ENCODE data around the gene NUP214. TPM values are rescaled to one million over a fixed set of nuclear protein-coding genes. Genes with fewer than 3 reads are reported as not detected.
A peak's percentile ranks its signal among the peaks of the same experiment; 100 is the strongest.

Gene NUP214
- total RNA-seq, 1 donor from 2014 or later: 51.5 TPM

DNA sequence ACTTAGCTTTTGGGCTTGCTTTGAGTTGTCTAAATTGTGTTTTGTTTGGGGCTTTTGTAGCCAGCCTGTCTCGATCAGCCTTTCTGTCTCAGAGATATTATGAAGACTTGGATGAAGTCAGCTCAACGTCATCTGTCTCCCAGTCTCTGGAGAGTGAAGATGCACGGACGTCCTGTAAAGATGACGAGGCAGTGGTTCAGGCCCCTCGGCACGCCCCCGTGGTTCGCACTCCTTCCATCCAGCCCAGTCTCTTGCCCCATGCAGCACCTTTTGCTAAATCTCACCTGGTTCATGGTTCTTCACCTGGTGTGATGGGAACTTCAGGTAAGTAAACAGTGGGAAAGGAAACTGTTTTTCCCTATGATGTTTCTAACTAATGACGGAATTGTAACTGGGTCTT, 48.6 kb downstream of the NUP214 start:
- Mint-ChIP-seq H3K27ac (ENCODE audit: unreplicated experiment) (no peak overlapping the region), H3K4me1 (ENCODE audit: unreplicated experiment) (peaks cover 6% of the 10 kb centered on the region), H3K36me3 (ENCODE audit: unreplicated experiment) (peaks cover 50% of the 10 kb centered on the region), H3K9me3 (ENCODE audit: unreplicated experiment) (no peaks in the 10 kb centered on the region), H3K4me3 (ENCODE audit: unreplicated experiment) (no peak overlapping the region), H3K27me3 (ENCODE audit: unreplicated experiment) (no peaks in the 10 kb centered on the region)
- DNase-seq (ENCODE audit: extremely low spot score, unreplicated experiment): no peak
- TF ChIP-seq, protein P1, sequence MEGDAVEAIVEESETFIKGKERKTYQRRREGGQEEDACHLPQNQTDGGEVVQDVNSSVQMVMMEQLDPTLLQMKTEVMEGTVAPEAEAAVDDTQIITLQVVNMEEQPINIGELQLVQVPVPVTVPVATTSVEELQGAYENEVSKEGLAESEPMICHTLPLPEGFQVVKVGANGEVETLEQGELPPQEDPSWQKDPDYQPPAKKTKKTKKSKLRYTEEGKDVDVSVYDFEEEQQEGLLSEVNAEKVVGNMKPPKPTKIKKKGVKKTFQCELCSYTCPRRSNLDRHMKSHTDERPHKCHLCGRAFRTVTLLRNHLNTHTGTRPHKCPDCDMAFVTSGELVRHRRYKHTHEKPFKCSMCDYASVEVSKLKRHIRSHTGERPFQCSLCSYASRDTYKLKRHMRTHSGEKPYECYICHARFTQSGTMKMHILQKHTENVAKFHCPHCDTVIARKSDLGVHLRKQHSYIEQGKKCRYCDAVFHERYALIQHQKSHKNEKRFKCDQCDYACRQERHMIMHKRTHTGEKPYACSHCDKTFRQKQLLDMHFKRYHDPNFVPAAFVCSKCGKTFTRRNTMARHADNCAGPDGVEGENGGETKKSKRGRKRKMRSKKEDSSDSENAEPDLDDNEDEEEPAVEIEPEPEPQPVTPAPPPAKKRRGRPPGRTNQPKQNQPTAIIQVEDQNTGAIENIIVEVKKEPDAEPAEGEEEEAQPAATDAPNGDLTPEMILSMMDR (IDR thresholded peaks at IDR 0.05): no peak

DNA sequence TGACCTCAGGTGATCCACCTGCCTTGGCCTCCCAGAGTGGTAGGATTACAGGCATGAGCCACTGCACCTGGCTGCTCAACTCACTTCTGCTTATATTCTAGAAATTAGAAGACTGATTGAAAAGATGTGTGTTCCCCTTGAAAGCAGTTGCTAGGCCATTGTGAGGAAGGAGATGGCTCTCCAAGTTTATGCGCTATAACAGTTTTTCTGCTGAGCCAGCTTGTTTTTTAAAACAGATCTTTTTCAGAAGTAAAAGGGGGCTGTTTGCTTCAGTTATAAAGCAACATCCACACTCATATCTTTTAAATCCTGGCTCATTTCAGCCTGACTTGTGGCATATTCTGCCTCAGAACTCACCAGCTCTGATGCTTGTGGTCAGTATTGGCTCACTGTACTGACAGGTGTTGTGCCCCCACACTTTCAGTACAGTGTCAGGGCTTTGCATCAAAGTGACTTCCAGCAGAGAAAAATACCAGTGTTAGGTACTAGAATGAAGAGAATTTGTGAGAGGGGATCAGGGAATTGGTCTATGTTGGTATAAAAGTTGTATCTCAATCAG, 49.4 kb downstream of the NUP214 start:
- peaks cover 49% of the 10 kb centered on the region for H3K36me3 Mint-ChIP-seq (ENCODE audit: unreplicated experiment)
- no peaks in the 10 kb centered on the region for H3K27me3 Mint-ChIP-seq (ENCODE audit: unreplicated experiment)

DNA sequence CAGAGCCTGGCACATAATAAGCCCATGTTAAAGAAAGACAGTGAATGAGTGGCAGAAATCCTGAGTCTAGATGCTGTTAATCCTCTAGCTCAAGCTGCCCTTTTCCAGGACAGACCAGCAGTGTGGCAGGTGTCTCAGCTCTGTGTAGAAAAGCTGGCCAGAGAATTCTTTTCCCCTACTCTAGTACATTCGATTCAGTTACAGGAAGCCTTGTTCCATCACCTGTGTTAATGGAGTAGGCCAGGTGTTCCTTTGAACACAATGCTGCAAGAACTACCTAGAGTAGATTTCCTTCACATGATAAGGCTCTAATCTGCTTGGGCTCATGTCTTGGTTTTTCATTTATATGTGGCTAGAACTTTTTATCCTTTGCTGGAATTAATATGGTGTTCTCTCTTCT, 52.5 kb downstream of the NUP214 start:
- no peak for DNase-seq (ENCODE audit: extremely low spot score, unreplicated experiment)
- Mint-ChIP-seq H3K9me3 (ENCODE audit: unreplicated experiment) (no peaks in the 10 kb centered on the region), H3K4me1 (ENCODE audit: unreplicated experiment) (peaks cover 23% of the 10 kb centered on the region), H3K4me3 (ENCODE audit: unreplicated experiment) (no peak overlapping the region), H3K27ac (ENCODE audit: unreplicated experiment) (no peak overlapping the region), H3K36me3 (ENCODE audit: unreplicated experiment) (peaks cover 42% of the 10 kb centered on the region), H3K27me3 (ENCODE audit: unreplicated experiment) (no peaks in the 10 kb centered on the region)
- TF ChIP-seq, protein P1 (IDR thresholded peaks at IDR 0.05): no peak

More for the DNA sequence above, 49.4 kb downstream of the NUP214 start:
- Mint-ChIP-seq H3K4me1 (ENCODE audit: unreplicated experiment) (peaks cover 14% of the 10 kb centered on the region), H3K4me3 (ENCODE audit: unreplicated experiment) (no peak overlapping the region), H3K9me3 (ENCODE audit: unreplicated experiment) (no peaks in the 10 kb centered on the region), H3K27ac (ENCODE audit: unreplicated experiment) (no peak overlapping the region)
- TF ChIP-seq, protein P1 (IDR thresholded peaks at IDR 0.05): no peak
- DNase-seq (ENCODE audit: extremely low spot score, unreplicated experiment): no peak

DNA sequence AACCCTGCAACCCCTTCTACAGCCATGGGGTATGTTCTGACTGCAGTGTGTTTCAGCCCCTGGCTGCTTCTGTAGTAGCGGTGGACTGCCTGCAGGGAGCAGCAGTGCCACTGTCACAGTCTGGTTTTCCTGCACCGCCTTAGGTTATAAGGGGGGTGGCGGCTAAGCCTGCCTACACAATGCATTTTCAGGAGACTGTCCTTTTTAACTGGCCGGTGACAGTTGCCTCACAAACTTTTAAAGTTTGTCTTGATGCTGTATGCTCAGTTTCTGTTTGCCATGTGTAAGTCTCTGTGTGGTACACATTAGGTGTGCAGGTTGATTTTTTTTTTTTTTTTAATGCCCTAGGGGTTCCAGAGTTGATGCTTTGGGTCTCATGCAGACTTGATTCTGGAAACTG, 53.0 kb downstream of the NUP214 start:
- Mint-ChIP-seq H3K4me1 (ENCODE audit: unreplicated experiment) (peaks cover 23% of the 10 kb centered on the region), H3K9me3 (ENCODE audit: unreplicated experiment) (no peaks in the 10 kb centered on the region), H3K27me3 (ENCODE audit: unreplicated experiment) (no peaks in the 10 kb centered on the region), H3K27ac (ENCODE audit: unreplicated experiment) (no peak overlapping the region), H3K36me3 (ENCODE audit: unreplicated experiment) (peaks cover 42% of the 10 kb centered on the region), H3K4me3 (ENCODE audit: unreplicated experiment) (no peak overlapping the region)
- DNase-seq (ENCODE audit: extremely low spot score, unreplicated experiment): peak; percentile 88
- TF ChIP-seq, protein P1 (IDR thresholded peaks at IDR 0.05): peak; percentile 93

DNA sequence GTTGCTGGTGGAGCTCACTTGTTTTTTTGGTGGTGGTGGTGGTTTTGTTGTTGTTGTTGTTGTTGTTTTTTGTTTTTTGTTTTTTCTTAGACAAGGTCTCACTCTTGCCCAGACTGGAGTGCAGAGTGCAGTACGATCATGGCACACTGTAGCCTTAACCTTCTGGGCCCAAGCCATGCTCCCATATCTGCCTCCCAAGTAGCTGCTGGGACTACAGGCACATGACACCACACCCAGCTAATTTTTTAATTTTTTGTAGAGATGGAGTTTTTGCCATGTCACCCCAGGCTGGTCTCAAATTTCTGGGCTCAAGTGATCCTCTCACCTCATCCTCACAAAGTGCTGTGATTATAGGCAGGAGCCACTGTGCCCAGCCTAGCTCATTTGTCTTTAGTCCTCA, 53.5 kb downstream of the NUP214 start:
- no peaks in the 10 kb centered on the region for H3K9me3 Mint-ChIP-seq (ENCODE audit: unreplicated experiment)
- peaks cover 38% of the 10 kb centered on the region for H3K36me3 Mint-ChIP-seq (ENCODE audit: unreplicated experiment)
- H3K4me1 Mint-ChIP-seq (ENCODE audit: unreplicated experiment): peaks cover 23% of the 10 kb centered on the region
- H3K27me3 Mint-ChIP-seq (ENCODE audit: unreplicated experiment): no peaks in the 10 kb centered on the region
- peak overlapping the region; percentile 64 for H3K27ac Mint-ChIP-seq (ENCODE audit: unreplicated experiment)
- TF ChIP-seq, protein P1 (IDR thresholded peaks at IDR 0.05): no peak
- no peak for DNase-seq (ENCODE audit: extremely low spot score, unreplicated experiment)
- no peak overlapping the region for H3K4me3 Mint-ChIP-seq (ENCODE audit: unreplicated experiment)

All from osteocyte (in vitro differentiated cells).